Muscle layer of colon (tissue), 2 donors: ENCODE data around the gene FSTL4.

Experiments
- H3K27ac ChIP-seq: one replicate; pipeline ENCODE4 v1.7.0; 2013; ENCODE audit warnings: low read depth, mild to moderate bottlenecking, low read length, moderate library complexity
- H3K27me3 ChIP-seq, 2 donors: one replicate each; pipeline ENCODE4 v1.7.0; 2013; ENCODE audit warnings: low read length in 2 of 2, mild to moderate bottlenecking in 2 of 2; ENCODE audit not compliant: insufficient read depth in 2 of 2, control insufficient read depth in 1 of 2
- H3K36me3 ChIP-seq: one replicate; pipeline ENCODE4 v1.7.0; 2013; ENCODE audit warnings: mild to moderate bottlenecking, low read length; ENCODE audit not compliant: insufficient read depth
- H3K4me1 ChIP-seq: one replicate; pipeline ENCODE4 v1.7.0; 2013; ENCODE audit warnings: mild to moderate bottlenecking, low read length; ENCODE audit not compliant: insufficient read depth
- H3K4me3 ChIP-seq, 2 donors: one replicate each; pipeline ENCODE4 v1.7.0; 2013; ENCODE audit warnings: low read length in 2 of 2, low read depth in 1 of 2, mild to moderate bottlenecking in 1 of 2, moderate library complexity in 1 of 2
- H3K9ac ChIP-seq: one replicate; pipeline ENCODE4 v1.7.0; 2013; ENCODE audit warnings: low read length
- H3K9me3 ChIP-seq: one replicate; pipeline ENCODE4 v1.7.0; 2013; ENCODE audit warnings: mild to moderate bottlenecking, low read length
- donor health status: abdominal sarcoma.
- donor health status: Adenocarcinoma of cecum.

FSTL4 gene

GRCh38 chr5:133421394-133421793 lies 190.9 kb downstream of the FSTL4 start:
- Histone ChIP-seq H3K36me3 (no peaks in the 10 kb centered on the region), H3K9me3 (no peaks in the 10 kb centered on the region), H3K4me3 (no peak overlapping the region), H3K9ac (no peak overlapping the region), H3K27me3 (no peaks in the 10 kb centered on the region), H3K4me1 (no peaks in the 10 kb centered on the region), H3K27ac (no peak overlapping the region)

- no peak overlapping the region for H3K27ac ChIP-seq
- H3K9me3 ChIP-seq: no peaks in the 10 kb centered on the region
- H3K36me3 ChIP-seq: no peaks in the 10 kb centered on the region
- H3K4me3 ChIP-seq: no peak overlapping the region
- no peaks in the 10 kb centered on the region for H3K27me3 ChIP-seq
- H3K9ac ChIP-seq: no peak overlapping the region
- H3K4me1 ChIP-seq: no peaks in the 10 kb centered on the region
Measured at GRCh38 chr5:133420440-133421301, 191.7 kb downstream of the FSTL4 start.

- Histone ChIP-seq H3K27ac (no peak overlapping the region), H3K4me3 (no peak overlapping the region), H3K4me1 (no peaks in the 10 kb centered on the region), H3K9ac (no peak overlapping the region), H3K27me3 (no peaks in the 10 kb centered on the region), H3K36me3 (no peaks in the 10 kb centered on the region), H3K9me3 (no peaks in the 10 kb centered on the region)
Measured at GRCh38 chr5:133415906-133416305, 196.4 kb downstream of the FSTL4 start.

- Histone ChIP-seq H3K36me3 (no peaks in the 10 kb centered on the region), H3K27ac (no peak overlapping the region), H3K9ac (no peak overlapping the region), H3K4me3 (no peak overlapping the region), H3K27me3 (no peaks in the 10 kb centered on the region), H3K9me3 (no peaks in the 10 kb centered on the region), H3K4me1 (no peaks in the 10 kb centered on the region)
Measured at GRCh38 chr5:133415506-133415905, 196.8 kb downstream of the FSTL4 start.

GRCh38 chr5:133412661-133413060 lies 199.7 kb downstream of the FSTL4 start:
- no peaks in the 10 kb centered on the region for H3K4me1 ChIP-seq
- H3K4me3 ChIP-seq: no peak overlapping the region
- H3K27me3 ChIP-seq: no peaks in the 10 kb centered on the region

GRCh38 chr5:133410335-133410828 lies 202.0 kb downstream of the FSTL4 start:
- no peak overlapping the region for H3K27ac ChIP-seq
- H3K4me3 ChIP-seq: no peak overlapping the region
- no peaks in the 10 kb centered on the region for H3K9me3 ChIP-seq
- H3K36me3 ChIP-seq: no peaks in the 10 kb centered on the region
- no peaks in the 10 kb centered on the region for H3K27me3 ChIP-seq
- no peaks in the 10 kb centered on the region for H3K4me1 ChIP-seq
- H3K9ac ChIP-seq: no peak overlapping the region

More at GRCh38 chr5:133412661-133413060, 199.7 kb downstream of the FSTL4 start:
- Histone ChIP-seq H3K27ac (no peak overlapping the region), H3K36me3 (no peaks in the 10 kb centered on the region), H3K9me3 (no peaks in the 10 kb centered on the region), H3K9ac (no peak overlapping the region)

GRCh38 chr5:133409210-133409674 lies 203.1 kb downstream of the FSTL4 start:
- Histone ChIP-seq H3K9me3 (no peaks in the 10 kb centered on the region), H3K36me3 (no peaks in the 10 kb centered on the region), H3K4me1 (no peaks in the 10 kb centered on the region), H3K27me3 (no peaks in the 10 kb centered on the region), H3K9ac (no peak overlapping the region), H3K27ac (no peak overlapping the region), H3K4me3 (no peak overlapping the region)

- Histone ChIP-seq H3K4me3 (no peak overlapping the region), H3K9me3 (no peaks in the 10 kb centered on the region), H3K36me3 (no peaks in the 10 kb centered on the region), H3K27ac (no peak overlapping the region), H3K4me1 (no peaks in the 10 kb centered on the region), H3K9ac (no peak overlapping the region), H3K27me3 (no peaks in the 10 kb centered on the region)
Measured at GRCh38 chr5:133408322-133408721, 204.0 kb downstream of the FSTL4 start.

- Histone ChIP-seq H3K9me3 (no peaks in the 10 kb centered on the region), H3K4me1 (no peaks in the 10 kb centered on the region), H3K9ac (no peak overlapping the region), H3K27ac (no peak overlapping the region), H3K4me3 (no peak overlapping the region), H3K36me3 (no peaks in the 10 kb centered on the region), H3K27me3 (no peaks in the 10 kb centered on the region)
Measured at GRCh38 chr5:133406977-133407632, 205.2 kb downstream of the FSTL4 start.

GRCh38 chr5:133406208-133406976 lies 205.9 kb downstream of the FSTL4 start:
- Histone ChIP-seq H3K4me1 (no peaks in the 10 kb centered on the region), H3K36me3 (no peaks in the 10 kb centered on the region), H3K9me3 (no peaks in the 10 kb centered on the region), H3K27ac (no peak overlapping the region), H3K27me3 (no peaks in the 10 kb centered on the region), H3K9ac (no peak overlapping the region), H3K4me3 (no peak overlapping the region)
